ENCODE measurements around the gene SPAG5. TPM values are rescaled to one million over a fixed set of nuclear protein-coding genes. Genes with fewer than 3 reads are reported as not detected.

Gene SPAG5
- total RNA-seq, 1 experiment from 2014 or later: 219 TPM

DNA sequence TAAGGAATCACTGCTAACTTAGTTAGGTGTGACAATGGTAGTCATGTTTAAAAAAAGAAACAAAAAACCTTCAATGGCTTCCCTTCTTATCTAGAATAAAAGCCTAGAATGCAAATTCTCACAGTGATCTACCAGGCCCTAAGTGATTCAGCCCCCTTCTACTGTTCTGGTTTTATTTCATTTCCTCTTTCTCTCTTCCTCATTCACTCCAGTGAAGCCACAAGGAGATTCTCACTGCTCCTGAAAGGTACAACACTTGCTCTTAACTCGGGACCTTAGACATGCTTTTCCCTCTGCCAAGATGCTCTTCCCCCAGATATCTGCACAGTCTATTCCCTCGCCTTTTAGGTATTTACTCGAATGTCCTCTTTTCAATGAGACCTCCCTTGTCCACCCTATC, 31.2 kb downstream of the SPAG5 start:
- no peaks in the 10 kb centered on the region for H3K9me3 ChIP-seq (ENCODE audit: low read depth, low read length, poor library complexity, severe bottlenecking)
- intact Hi-C loops (cut with micrococcal nuclease; ENCODE audit: unreplicated experiment): no loop called here
- no peak overlapping the region for H3K4me3 ChIP-seq (ENCODE audit: low read depth, low read length, poor library complexity, severe bottlenecking)
- ChIA-PET CTCF (no interaction called here), POLR2A (ENCODE audit: low non-redundant PET) (no interaction called here)
- no peaks in the 10 kb centered on the region for H3K27me3 ChIP-seq (replicated peaks; ENCODE audit: insufficient read depth, low read depth, low read length, poor library complexity)
- TF ChIP-seq EZH2 (IDR thresholded peaks at IDR 0.05; ENCODE audit: borderline replicate concordance, low read depth, low read length, poor library complexity, severe bottlenecking): no peak
- TF ChIP-seq, protein P1, sequence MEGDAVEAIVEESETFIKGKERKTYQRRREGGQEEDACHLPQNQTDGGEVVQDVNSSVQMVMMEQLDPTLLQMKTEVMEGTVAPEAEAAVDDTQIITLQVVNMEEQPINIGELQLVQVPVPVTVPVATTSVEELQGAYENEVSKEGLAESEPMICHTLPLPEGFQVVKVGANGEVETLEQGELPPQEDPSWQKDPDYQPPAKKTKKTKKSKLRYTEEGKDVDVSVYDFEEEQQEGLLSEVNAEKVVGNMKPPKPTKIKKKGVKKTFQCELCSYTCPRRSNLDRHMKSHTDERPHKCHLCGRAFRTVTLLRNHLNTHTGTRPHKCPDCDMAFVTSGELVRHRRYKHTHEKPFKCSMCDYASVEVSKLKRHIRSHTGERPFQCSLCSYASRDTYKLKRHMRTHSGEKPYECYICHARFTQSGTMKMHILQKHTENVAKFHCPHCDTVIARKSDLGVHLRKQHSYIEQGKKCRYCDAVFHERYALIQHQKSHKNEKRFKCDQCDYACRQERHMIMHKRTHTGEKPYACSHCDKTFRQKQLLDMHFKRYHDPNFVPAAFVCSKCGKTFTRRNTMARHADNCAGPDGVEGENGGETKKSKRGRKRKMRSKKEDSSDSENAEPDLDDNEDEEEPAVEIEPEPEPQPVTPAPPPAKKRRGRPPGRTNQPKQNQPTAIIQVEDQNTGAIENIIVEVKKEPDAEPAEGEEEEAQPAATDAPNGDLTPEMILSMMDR (conservative IDR thresholded peaks at IDR 0.05; ENCODE audit: low read depth, low read length): no peak
- H3K4me1 ChIP-seq (ENCODE audit: insufficient read depth, low read length, poor library complexity, severe bottlenecking): peaks cover 15% of the 10 kb centered on the region
- H3K36me3 ChIP-seq (ENCODE audit: insufficient read depth, low read length, poor library complexity, severe bottlenecking): peaks cover 6% of the 10 kb centered on the region
- H3K27ac ChIP-seq (ENCODE audit: low read depth, low read length, poor library complexity, severe bottlenecking): no peak overlapping the region
- DNase-seq (ENCODE audit: low spot score): no peak
- no TSS peak for BruUV-seq (replicated peaks)

GRCh38 chr17:28563475-28563874, 35.4 kb downstream of the SPAG5 start:
- ChIA-PET POLR2A (ENCODE audit: low non-redundant PET) (no interaction called here), CTCF (no interaction called here)

GRCh38 chr17:28555022-28555421, 43.8 kb downstream of the SPAG5 start:
- H3K36me3 ChIP-seq (ENCODE audit: insufficient read depth, low read length, poor library complexity, severe bottlenecking): peaks cover 21% of the 10 kb centered on the region
- H3K9me3 ChIP-seq (ENCODE audit: low read depth, low read length, poor library complexity, severe bottlenecking): no peaks in the 10 kb centered on the region
- no peak for TF ChIP-seq EZH2 (IDR thresholded peaks at IDR 0.05; ENCODE audit: borderline replicate concordance, low read depth, low read length, poor library complexity, severe bottlenecking)
- TF ChIP-seq, protein P1 (conservative IDR thresholded peaks at IDR 0.05; ENCODE audit: low read depth, low read length): no peak
- no peaks in the 10 kb centered on the region for H3K27me3 ChIP-seq (replicated peaks; ENCODE audit: insufficient read depth, low read depth, low read length, poor library complexity)
- BruUV-seq (replicated peaks): no TSS peak
- CTCF ChIA-PET: no interaction called here
- H3K4me3 ChIP-seq (ENCODE audit: low read depth, low read length, poor library complexity, severe bottlenecking): no peak overlapping the region
- intact Hi-C loops (cut with micrococcal nuclease; ENCODE audit: unreplicated experiment): no loop called here
- no peak overlapping the region for H3K27ac ChIP-seq (ENCODE audit: low read depth, low read length, poor library complexity, severe bottlenecking)
- POLR2A ChIA-PET (ENCODE audit: low non-redundant PET): no interaction called here
- DNase-seq (ENCODE audit: low spot score): no peak
- peaks cover 20% of the 10 kb centered on the region for H3K4me1 ChIP-seq (ENCODE audit: insufficient read depth, low read length, poor library complexity, severe bottlenecking)

More at GRCh38 chr17:28563475-28563874, 35.4 kb downstream of the SPAG5 start:
- Histone ChIP-seq H3K27ac (ENCODE audit: low read depth, low read length, poor library complexity, severe bottlenecking) (no peak overlapping the region), H3K27me3 (replicated peaks; ENCODE audit: insufficient read depth, low read depth, low read length, poor library complexity) (no peaks in the 10 kb centered on the region), H3K4me3 (ENCODE audit: low read depth, low read length, poor library complexity, severe bottlenecking) (no peak overlapping the region), H3K9me3 (ENCODE audit: low read depth, low read length, poor library complexity, severe bottlenecking) (no peaks in the 10 kb centered on the region), H3K36me3 (ENCODE audit: insufficient read depth, low read length, poor library complexity, severe bottlenecking) (peaks cover 12% of the 10 kb centered on the region), H3K4me1 (ENCODE audit: insufficient read depth, low read length, poor library complexity, severe bottlenecking) (no peaks in the 10 kb centered on the region)
- intact Hi-C loops (cut with micrococcal nuclease; ENCODE audit: unreplicated experiment): no loop called here
- no peak for DNase-seq (ENCODE audit: low spot score)
- BruUV-seq (replicated peaks): no TSS peak
- no peak for TF ChIP-seq EZH2 (IDR thresholded peaks at IDR 0.05; ENCODE audit: borderline replicate concordance, low read depth, low read length, poor library complexity, severe bottlenecking)
- TF ChIP-seq, protein P1 (conservative IDR thresholded peaks at IDR 0.05; ENCODE audit: low read depth, low read length): no peak

Data from A673 (cell line).